Mucosa of rectum (tissue), 2 donors: Measurements from ENCODE around the gene HOXD9.

Experiments used
- H3K27ac ChIP-seq, 2 donors: one replicate each; pipeline ENCODE4 v1.7.0; 2013; ENCODE audit warnings: inconsistent platforms in 2 of 2, low read depth in 2 of 2, low read length in 2 of 2
- H3K27me3 ChIP-seq, 2 donors: one replicate each; pipeline ENCODE4 v1.7.0; 2013; ENCODE audit warnings: low read length in 2 of 2; ENCODE audit not compliant: control insufficient read depth in 2 of 2, insufficient read depth in 2 of 2
- H3K36me3 ChIP-seq, 2 donors: one replicate each; pipeline ENCODE4 v1.7.0; 2013; ENCODE audit warnings: low read length in 2 of 2; ENCODE audit not compliant: control insufficient read depth in 2 of 2, insufficient read depth in 2 of 2
- H3K4me1 ChIP-seq, 2 donors: one replicate each; pipeline ENCODE4 v1.7.0; 2013; ENCODE audit warnings: low read length in 2 of 2, mild to moderate bottlenecking in 1 of 2; ENCODE audit not compliant: control insufficient read depth in 2 of 2, insufficient read depth in 2 of 2
- H3K4me3 ChIP-seq, 2 donors: one replicate each; pipeline ENCODE4 v1.7.0; 2013; ENCODE audit warnings: low read length in 2 of 2
- H3K9ac ChIP-seq, 2 donors: one replicate each; pipeline ENCODE4 v1.7.0; 2013; ENCODE audit warnings: low read length in 2 of 2, low read depth in 1 of 2, mild to moderate bottlenecking in 1 of 2
- H3K9me3 ChIP-seq, 2 donors: one replicate each; pipeline ENCODE4 v1.7.0; 2013; ENCODE audit warnings: low read length in 2 of 2; ENCODE audit not compliant: control insufficient read depth in 2 of 2
- donor health status: healthy.
- donor health status: Normal muscosa, but diverticular disease.

The HOXD9 gene

DNA sequence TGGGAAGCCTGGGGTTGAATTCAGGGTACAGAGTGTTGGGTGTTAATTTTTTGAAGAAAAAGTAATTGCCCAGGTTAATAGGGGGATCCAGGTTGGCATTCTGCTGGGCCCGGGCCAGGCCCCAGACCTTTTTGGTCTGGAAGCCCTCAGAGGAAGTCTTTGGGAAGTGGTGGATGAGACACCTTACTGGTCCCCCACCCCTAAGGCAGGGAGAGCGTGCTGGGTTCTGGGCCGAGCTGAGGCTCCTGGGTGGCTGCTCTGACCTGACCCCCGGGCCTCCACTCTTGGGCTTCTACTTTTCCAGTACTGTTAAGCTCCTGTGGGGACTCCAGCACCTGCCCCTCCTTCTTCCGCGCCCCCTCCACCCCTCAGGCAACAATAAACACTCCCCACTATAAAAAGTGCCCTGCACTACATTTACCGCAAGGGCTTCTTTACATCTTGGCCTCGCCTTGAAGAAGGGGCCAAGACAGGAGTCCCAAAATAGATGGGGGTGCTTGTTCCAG lies 33.8 kb downstream of the HOXD9 start:
- no peak overlapping the region for H3K4me3 ChIP-seq
- peaks cover 0 to 3% of the 10 kb centered on the region in 2 donors for H3K4me1 ChIP-seq
- no peak overlapping the region for H3K9ac ChIP-seq
- H3K27ac ChIP-seq, result no peak overlapping the region
- peaks cover 0 to 3% of the 10 kb centered on the region in 2 donors for H3K36me3 ChIP-seq
- peaks cover 0 to 11% of the 10 kb centered on the region in 2 donors for H3K27me3 ChIP-seq
- H3K9me3 ChIP-seq, result no peaks in the 10 kb centered on the region

DNA sequence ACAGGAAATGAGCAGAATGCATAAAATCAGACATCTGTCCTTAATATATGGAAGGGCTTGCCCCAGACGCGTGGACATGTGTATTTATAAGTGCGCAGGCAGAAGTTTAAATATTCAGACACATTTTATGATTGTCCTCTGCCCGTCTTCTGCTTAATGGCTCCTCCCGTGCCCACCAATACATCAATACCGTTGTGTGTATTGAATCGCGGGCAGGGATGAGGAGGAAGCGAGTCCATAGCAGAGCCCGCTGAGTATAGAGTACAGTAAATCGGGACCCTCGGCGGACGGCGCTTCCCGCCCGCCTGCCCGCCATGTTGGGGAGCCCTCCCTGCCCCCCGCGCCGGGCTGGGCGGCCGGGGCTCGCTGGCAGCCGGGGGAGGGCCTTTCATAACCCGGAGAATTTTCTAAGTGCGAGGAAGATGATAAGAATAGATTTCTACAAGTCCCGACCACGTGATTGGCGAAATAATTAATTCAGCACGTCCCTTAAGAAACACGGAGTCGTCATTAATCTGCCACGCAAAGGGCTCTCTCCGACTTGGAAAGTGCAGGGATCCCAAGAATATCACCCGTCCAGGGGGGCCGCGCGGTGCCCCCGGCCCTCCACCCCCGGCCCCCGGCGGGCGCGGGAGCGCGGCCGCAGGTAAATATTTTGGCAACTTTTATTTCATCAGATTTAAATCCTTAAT lies 34.4 kb downstream of the HOXD9 start, which contains the start of gene HOXD3:
Gene HOXD3, plus strand, starts transcription at position 501 of the 692 bp plus-strand sequence. CDS start 11,808 bp downstream, outside the sequence.
- peaks cover 0 to 13% of the 10 kb centered on the region in 2 donors for H3K27me3 ChIP-seq
- H3K4me1 ChIP-seq, result peaks cover 0 to 3% of the 10 kb centered on the region in 2 donors
- H3K27ac ChIP-seq, result peak within 1 kb of the TSS; percentile 9 to 13
- no peaks in the 10 kb centered on the region for H3K9me3 ChIP-seq
- peak within 1 kb of the TSS; percentile 60 to 67 for H3K4me3 ChIP-seq
- H3K9ac ChIP-seq, result peak within 1 kb of the TSS in 1 of 2 donors; percentile 51
- H3K36me3 ChIP-seq, result peaks cover 0 to 3% of the 10 kb centered on the region in 2 donors

DNA sequence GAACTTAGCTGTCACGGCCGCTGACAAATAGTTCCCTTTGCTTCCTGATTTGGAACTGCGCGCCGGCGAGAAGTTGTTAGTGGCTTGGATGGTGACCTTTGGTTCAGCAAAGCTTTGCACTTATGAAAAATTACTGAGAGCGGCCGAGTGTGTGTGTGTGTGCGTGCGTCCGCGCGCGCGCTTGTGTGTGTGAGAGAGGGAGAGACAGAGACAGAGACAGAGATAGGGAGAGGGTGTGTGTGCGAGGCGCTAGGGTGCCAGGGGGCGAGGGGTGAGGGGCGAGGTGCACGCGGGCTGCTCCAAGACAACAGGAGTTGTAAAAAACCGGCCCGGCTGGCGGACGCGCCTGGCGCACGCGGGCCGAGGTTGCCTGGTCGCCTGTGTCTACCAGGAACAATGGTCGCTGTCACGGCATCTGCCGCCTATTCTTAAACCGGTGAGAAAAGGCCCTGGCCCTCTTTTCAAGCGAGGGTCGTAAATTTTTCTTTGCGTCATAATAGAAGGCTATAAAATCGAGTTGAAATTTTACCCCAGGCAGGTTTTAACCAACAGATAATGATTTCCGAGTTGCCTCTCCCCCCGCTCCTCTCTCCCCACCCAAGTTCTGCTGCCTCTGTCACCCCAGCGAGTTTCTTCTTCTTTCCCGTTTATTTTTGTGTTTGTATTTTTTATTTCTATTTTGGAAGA lies 35.1 kb downstream of the HOXD9 start:
- peaks cover 0 to 3% of the 10 kb centered on the region in 2 donors for H3K4me1 ChIP-seq
- peaks cover 0 to 2% of the 10 kb centered on the region in 2 donors for H3K36me3 ChIP-seq
- peaks cover 0 to 18% of the 10 kb centered on the region in 2 donors for H3K27me3 ChIP-seq
- no peaks in the 10 kb centered on the region for H3K9me3 ChIP-seq
- peak overlapping the region; percentile 9 to 13 for H3K27ac ChIP-seq
- peak overlapping the region in 1 of 2 donors; percentile 51 for H3K9ac ChIP-seq
- peak overlapping the region; percentile 60 to 67 for H3K4me3 ChIP-seq

DNA sequence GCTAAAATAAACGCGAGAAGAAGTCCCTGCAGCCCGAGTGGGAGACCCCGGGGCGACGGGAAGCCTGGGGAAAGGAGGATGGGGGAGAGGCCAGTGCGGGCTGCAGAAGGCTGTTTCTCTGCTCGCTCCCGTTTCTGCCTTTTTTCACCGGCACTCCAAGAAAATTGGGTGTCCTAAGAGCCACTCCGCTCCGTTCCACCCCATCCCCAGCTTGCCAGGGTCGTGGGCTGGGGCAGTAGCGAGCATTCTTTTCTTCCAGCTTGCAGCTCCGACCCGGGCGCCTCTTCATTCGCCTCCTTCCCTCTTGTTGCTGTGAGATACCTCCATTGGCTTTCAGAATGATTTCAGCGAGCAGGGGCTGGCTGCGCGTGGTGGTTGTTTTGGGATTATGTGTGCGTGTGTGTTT lies 35.7 kb downstream of the HOXD9 start:
- peak overlapping the region in 1 of 2 donors; percentile 51 for H3K9ac ChIP-seq
- H3K27ac ChIP-seq, result no peak overlapping the region
- no peaks in the 10 kb centered on the region for H3K36me3 ChIP-seq
- H3K4me1 ChIP-seq, result peaks cover 0 to 3% of the 10 kb centered on the region in 2 donors
- peak overlapping the region; percentile 14 to 60 for H3K4me3 ChIP-seq
- no peaks in the 10 kb centered on the region for H3K9me3 ChIP-seq
- H3K27me3 ChIP-seq, result peaks cover 0 to 16% of the 10 kb centered on the region in 2 donors

DNA sequence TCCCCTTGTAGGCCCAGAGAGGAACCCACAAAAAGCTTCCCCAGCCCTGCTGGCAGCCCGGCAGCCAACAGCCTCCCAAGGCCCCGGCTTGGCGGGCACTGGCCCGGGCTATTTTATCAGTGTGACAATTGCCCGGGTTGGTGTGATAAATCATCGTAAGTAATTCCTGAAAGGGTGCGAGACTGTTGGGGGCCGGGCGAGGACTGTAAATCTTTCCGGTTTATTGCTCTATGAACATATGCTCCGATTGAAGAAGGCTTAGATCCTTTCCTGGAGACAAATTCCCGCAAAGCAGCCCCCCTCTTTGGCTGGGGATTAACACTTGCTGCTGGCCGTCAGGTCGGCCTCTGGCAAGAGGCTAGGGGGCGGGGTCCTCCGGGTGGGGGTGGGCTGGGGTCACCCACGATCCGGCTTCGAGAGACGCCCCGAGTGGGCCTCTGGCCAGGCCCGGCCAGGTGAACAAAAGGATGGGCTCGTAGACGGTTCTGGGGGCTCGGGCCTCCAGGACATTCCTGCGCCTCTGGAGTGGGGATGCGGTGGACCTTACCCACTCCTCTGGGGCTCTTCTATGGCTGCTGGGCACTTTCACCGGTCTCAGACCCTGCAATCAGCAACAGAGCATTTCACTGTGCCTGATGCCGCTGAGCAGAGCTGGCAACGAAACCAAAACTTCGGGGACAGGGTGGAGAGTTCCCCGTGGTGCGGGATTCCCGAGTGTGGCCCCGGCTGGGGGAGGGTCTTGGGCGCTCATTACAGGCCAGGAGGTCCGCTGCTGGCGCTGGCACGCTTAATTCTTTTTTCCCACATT lies 36.5 kb downstream of the HOXD9 start:
- H3K9me3 ChIP-seq, result no peaks in the 10 kb centered on the region
- no peaks in the 10 kb centered on the region for H3K36me3 ChIP-seq
- no peak overlapping the region for H3K4me3 ChIP-seq
- peaks cover 0 to 22% of the 10 kb centered on the region in 2 donors for H3K27me3 ChIP-seq
- no peak overlapping the region for H3K9ac ChIP-seq
- peaks cover 0 to 3% of the 10 kb centered on the region in 2 donors for H3K4me1 ChIP-seq
- H3K27ac ChIP-seq, result no peak overlapping the region

DNA sequence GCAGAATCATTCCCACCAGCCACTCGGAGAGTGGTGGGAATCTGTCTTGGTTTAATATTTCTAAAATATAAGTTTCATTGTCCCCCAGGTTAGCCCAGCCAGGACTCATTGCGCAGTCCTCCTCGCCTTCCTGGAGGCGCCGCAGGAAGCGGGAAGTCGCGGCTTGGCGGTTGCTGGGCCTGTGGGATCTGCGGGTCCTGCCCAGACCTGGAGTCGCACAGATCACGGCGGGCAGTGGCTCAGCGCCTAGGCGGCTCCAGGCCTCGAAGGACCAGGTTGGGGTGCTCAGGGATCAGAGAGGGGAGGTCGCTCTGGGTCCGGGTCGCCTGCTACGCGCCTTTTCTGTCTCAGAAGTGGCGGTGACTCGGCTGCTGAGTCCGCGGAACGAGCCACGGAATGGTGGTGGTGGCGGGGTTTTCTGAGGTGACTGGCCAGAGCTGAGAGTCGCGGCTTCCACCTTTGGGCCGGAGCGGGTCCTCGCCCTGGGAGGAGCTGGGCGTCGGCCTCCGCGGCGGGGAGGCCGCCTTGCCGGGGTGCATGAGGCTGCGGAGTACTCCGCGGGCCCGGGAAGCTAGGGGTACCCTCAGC lies 37.2 kb downstream of the HOXD9 start:
- no peak overlapping the region for H3K27ac ChIP-seq
- peaks cover 0 to 3% of the 10 kb centered on the region in 2 donors for H3K4me1 ChIP-seq
- no peaks in the 10 kb centered on the region for H3K9me3 ChIP-seq
- no peak overlapping the region for H3K9ac ChIP-seq
- H3K36me3 ChIP-seq, result no peaks in the 10 kb centered on the region
- H3K4me3 ChIP-seq, result no peak overlapping the region
- H3K27me3 ChIP-seq, result peaks cover 0 to 25% of the 10 kb centered on the region in 2 donors

DNA sequence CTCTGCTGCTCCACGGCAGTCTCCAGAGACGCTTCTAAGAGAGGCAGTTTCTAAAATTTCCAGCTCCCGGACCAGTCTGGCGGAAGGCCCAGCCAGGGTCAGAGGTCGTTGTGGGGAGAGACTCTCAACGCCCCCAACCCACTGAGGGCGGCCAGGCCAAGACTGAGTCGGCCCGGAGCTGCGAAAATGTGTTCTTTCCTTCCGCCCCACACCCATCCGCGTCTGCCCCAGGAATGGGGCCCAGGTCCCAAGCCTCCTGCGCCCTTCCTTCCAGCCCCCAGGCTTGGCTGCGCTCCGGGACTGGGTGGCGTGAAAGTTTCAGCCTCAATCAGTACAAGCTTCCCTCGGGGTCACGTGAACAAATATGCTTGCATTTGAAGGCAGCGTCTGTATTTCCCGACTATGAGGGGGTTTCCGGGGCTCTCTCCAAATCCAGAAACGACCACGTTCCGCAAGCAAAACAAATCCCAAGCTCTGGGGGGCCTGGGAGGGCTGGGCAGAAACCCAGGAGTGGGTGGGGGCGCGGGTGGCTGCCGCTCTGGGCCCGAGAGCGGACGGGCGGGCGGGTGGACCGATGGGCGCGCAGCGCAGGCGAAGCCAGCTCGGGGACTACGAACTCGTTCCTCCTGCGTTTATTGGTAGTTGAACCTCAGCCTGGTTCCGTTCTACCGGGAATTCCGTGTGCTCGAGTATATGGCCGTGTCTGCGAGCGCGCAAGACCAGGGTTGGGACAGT lies 37.9 kb downstream of the HOXD9 start:
- Histone ChIP-seq H3K9ac (no peak overlapping the region), H3K4me1 (peaks cover 0 to 3% of the 10 kb centered on the region in 2 donors)

DNA sequence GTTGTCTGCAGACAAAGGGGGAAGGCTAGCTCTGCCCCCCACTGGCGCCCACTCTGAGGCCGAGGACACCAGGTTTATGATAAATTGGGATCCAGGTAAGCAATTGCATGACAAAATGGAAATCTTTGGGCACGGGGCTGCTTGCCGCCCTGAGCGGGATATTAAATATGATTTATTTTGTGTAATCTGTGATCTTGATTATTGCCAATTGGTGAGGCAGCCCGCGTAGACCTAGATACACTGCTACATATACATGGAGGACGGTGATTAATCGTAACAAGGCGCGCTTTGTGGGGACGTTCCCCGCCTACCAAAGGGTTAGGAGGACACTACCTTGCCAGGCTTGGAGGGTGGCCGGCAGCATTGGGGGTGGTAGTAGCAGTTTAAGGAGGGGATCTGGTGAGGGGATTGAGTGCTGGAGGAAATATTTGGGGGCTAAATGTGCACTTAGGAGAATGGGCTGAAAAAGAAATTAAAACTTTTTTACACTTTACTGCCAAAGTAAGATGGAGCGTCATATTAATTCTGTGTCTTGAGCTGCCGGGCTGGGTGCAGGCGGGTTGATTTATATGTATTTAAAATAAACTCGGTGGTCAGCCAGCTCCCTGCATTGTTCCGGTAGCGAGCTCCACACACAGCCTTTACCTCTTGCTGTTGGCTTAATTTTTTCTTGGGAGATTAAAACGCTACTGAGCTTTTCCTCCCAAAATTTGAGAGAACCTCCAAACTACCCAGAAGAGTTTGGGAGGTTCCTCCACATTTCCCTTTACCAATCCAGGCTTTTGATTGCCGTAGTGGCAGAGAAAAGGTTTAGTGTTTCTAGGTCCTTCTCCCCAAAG lies 38.7 kb downstream of the HOXD9 start:
- H3K36me3 ChIP-seq, result no peaks in the 10 kb centered on the region
- H3K4me1 ChIP-seq, result peaks cover 0 to 3% of the 10 kb centered on the region in 2 donors
- H3K27me3 ChIP-seq, result peaks cover 0 to 25% of the 10 kb centered on the region in 2 donors
- H3K9me3 ChIP-seq, result no peaks in the 10 kb centered on the region
- no peak overlapping the region for H3K27ac ChIP-seq
- H3K9ac ChIP-seq, result no peak overlapping the region
- H3K4me3 ChIP-seq, result no peak overlapping the region

More for the DNA sequence above, 37.9 kb downstream of the HOXD9 start:
- H3K27me3 ChIP-seq, result peaks cover 0 to 25% of the 10 kb centered on the region in 2 donors
- no peaks in the 10 kb centered on the region for H3K9me3 ChIP-seq
- H3K36me3 ChIP-seq, result no peaks in the 10 kb centered on the region
- H3K27ac ChIP-seq, result no peak overlapping the region
- no peak overlapping the region for H3K4me3 ChIP-seq
